HL-60 (cell line): ENCODE measurements around the gene TMPRSS15.

ENCODE experiments used
- CTCF ChIP-seq: IDR thresholded peaks from one replicate; pipeline ENCODE4 v1.5.1; 2011; ENCODE audit warnings: low read length, control low read depth, inconsistent platforms; ENCODE audit not compliant: insufficient read depth
- POLR2AphosphoS5 ChIP-seq: IDR thresholded peaks from 2 replicates; pipeline ENCODE4 v1.6.1; 2012; ENCODE audit warnings: low read depth
- SPI1 ChIP-seq: IDR thresholded peaks from 2 replicates; pipeline ENCODE4 v1.6.1; 2012; ENCODE audit warnings: low read depth, mild to moderate bottlenecking, borderline replicate concordance
- TF ChIP-seq, protein P1 (sequence below): IDR thresholded peaks from 2 replicates; pipeline ENCODE4 v1.6.1; 2012; ENCODE audit warnings: low read depth; ENCODE audit not compliant: insufficient replicate concordance

DNA sequence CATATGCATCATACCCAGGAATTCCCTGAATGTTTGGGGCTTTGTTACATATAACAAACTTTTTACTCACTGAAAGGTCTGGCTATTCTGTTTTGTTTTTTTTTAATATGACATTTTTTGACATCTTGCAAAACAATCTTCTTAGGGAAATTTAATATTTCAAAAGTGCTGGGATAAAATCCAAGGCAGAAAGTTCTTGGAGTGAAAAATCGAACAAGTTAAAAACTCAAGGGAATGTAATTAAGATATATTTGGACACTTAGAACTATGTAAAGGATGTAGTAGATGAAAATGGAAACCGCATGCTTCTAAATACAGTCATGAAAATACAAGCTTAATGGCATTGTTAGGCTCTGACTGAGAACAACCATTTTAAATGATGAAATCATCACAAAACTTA, 150.4 kb downstream of the TMPRSS15 start:
- TF ChIP-seq CTCF (no peak), POLR2AphosphoS5 (no peak), SPI1 (no peak)
- TF ChIP-seq, protein P1, sequence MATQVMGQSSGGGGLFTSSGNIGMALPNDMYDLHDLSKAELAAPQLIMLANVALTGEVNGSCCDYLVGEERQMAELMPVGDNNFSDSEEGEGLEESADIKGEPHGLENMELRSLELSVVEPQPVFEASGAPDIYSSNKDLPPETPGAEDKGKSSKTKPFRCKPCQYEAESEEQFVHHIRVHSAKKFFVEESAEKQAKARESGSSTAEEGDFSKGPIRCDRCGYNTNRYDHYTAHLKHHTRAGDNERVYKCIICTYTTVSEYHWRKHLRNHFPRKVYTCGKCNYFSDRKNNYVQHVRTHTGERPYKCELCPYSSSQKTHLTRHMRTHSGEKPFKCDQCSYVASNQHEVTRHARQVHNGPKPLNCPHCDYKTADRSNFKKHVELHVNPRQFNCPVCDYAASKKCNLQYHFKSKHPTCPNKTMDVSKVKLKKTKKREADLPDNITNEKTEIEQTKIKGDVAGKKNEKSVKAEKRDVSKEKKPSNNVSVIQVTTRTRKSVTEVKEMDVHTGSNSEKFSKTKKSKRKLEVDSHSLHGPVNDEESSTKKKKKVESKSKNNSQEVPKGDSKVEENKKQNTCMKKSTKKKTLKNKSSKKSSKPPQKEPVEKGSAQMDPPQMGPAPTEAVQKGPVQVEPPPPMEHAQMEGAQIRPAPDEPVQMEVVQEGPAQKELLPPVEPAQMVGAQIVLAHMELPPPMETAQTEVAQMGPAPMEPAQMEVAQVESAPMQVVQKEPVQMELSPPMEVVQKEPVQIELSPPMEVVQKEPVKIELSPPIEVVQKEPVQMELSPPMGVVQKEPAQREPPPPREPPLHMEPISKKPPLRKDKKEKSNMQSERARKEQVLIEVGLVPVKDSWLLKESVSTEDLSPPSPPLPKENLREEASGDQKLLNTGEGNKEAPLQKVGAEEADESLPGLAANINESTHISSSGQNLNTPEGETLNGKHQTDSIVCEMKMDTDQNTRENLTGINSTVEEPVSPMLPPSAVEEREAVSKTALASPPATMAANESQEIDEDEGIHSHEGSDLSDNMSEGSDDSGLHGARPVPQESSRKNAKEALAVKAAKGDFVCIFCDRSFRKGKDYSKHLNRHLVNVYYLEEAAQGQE = no peak
